Coronary artery (tissue), 2 donors: Measurements from ENCODE around the gene USP31.
A peak's percentile ranks its signal among the peaks of the same experiment; 100 is the strongest.
"Not testable (repeated sequence)": the region's sequence is repeated elsewhere in the genome, so short reads cannot be mapped to it uniquely, and the experiment has no call there.

Experiments
- DNase-seq: peaks from one replicate; pipeline ENCODE4 v3.0.0-alpha.2; 2017; ENCODE audit warnings: low spot score
- H3K27ac ChIP-seq, 2 donors: fragments of 200-600 bp; sonication (generic); one replicate each; pipeline ENCODE4 v1.5.1; 2016 to 2019
- H3K4me3 ChIP-seq: fragments of 200-600 bp; sonication (generic); 2 replicates; pipeline ENCODE4 v1.5.1; 2016; ENCODE audit warnings: mild to moderate bottlenecking, moderate library complexity
- CTCF ChIP-seq: fragments of 200-600 bp; sonication (generic); IDR thresholded peaks from one replicate; pipeline ENCODE4 v1.5.1; 2019; ENCODE audit warnings: antibody characterized with exemption

USP31 gene

GRCh38 chr16:23148513-23149266 is 562 bp downstream of the USP31 start:
- H3K4me3 ChIP-seq, result peak overlapping the region; percentile 89
- peak; percentile 75 for DNase-seq
- TF ChIP-seq CTCF, result no peak
- peak overlapping the region; percentile 60 to 91 for H3K27ac ChIP-seq

- H3K27ac ChIP-seq, result peak overlapping the region; percentile 47 to 91
- TF ChIP-seq CTCF, result no peak
- no peak for DNase-seq
- peak overlapping the region; percentile 89 for H3K4me3 ChIP-seq
Measured at GRCh38 chr16:23148166-23148512, 1.1 kb downstream of the USP31 start.

GRCh38 chr16:23147666-23148065 is 1.6 kb downstream of the USP31 start:
- Histone ChIP-seq H3K27ac (no peak overlapping the region), H3K4me3 (peak overlapping the region; percentile 89)
- TF ChIP-seq CTCF, result no peak
- no peak for DNase-seq

GRCh38 chr16:23146877-23147601 is 2.2 kb downstream of the USP31 start:
- no peak for DNase-seq
- H3K4me3 ChIP-seq, result peak overlapping the region; percentile 89
- H3K27ac ChIP-seq, result no peak overlapping the region
- TF ChIP-seq CTCF, result no peak

GRCh38 chr16:23145608-23146007 is 3.6 kb downstream of the USP31 start:
- DNase-seq, result no peak
- TF ChIP-seq CTCF, result no peak
- Histone ChIP-seq H3K27ac (no peak overlapping the region), H3K4me3 (no peak overlapping the region)

- Histone ChIP-seq H3K27ac (no peak overlapping the region), H3K4me3 (no peak overlapping the region)
- no peak for DNase-seq
- no peak for TF ChIP-seq CTCF
Measured at GRCh38 chr16:23145186-23145585, 4.1 kb downstream of the USP31 start.

GRCh38 chr16:23144393-23144792 is 4.9 kb downstream of the USP31 start:
- H3K27ac ChIP-seq, DNase-seq, H3K4me3 ChIP-seq: not testable (repeated sequence)
